ENCODE results near the gene MTARC2. TPM values are rescaled to one million over a fixed set of nuclear protein-coding genes. Genes with fewer than 3 reads are reported as not detected.

The MTARC2 gene
- total and polyA plus RNA-seq, 2 of the 13 experiments (the other 11 are each of a cell fraction or from before 2014, with no cell fraction given) = 8.5 to 10.1 TPM

DNA sequence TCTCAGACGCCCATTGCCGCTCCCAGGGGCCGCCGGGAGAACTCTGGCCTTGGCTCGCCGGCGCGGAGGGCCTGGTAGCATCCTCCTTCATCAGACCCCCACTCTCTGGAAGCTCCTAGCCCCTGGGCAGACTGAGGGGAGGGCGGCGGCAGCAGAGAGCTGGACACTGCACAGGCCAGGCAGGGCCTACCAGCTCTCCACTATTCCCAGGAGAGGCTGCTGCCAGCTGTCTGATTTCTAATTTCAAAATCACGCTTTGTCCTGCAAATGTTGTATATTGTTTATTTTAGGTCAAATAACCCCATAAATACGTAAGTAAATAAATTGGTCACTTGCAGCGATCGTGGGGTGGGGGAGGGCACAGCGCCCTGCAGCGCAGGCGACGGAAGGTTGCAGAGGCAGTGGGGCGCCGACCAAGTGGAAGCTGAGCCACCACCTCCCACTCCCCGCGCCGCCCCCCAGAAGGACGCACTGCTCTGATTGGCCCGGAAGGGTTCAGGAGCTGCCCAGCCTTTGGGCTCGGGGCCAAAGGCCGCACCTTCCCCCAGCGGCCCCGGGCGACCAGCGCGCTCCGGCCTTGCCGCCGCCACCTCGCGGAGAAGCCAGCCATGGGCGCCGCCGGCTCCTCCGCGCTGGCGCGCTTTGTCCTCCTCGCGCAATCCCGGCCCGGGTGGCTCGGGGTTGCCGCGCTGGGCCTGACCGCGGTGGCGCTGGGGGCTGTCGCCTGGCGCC is 38.4 kb downstream of the MTARC2 start, which contains the start of gene MTARC1 (continued):
- TF ChIP-seq KDM6A (CRISPR knock-in tag; IDR thresholded peaks at IDR 0.05; ENCODE audit: low read depth) (0 out of 2 replicates have a peak, but pooled peaks have one; percentile 9), SATB2 (CRISPR knock-in tag; IDR thresholded peaks at IDR 0.05) (no peak), NAIF1 (CRISPR knock-in tag; IDR thresholded peaks at IDR 0.05; ENCODE audit: borderline replicate concordance) (no peak), IKZF4 (CRISPR knock-in tag; IDR thresholded peaks at IDR 0.05; ENCODE audit: borderline replicate concordance, low read depth, not compliant biosample characterization) (peak; percentile 62), ZNF883 (CRISPR knock-in tag; IDR thresholded peaks at IDR 0.05; ENCODE audit: not compliant biosample characterization) (no peak), ZNF83 (CRISPR knock-in tag; IDR thresholded peaks at IDR 0.05; ENCODE audit: borderline replicate concordance) (no peak), NR2F1 (CRISPR knock-in tag; IDR thresholded peaks at IDR 0.05) (peak in 1 of 2 experiments; percentile 20; a peak in 2 of 4 replicates), STAT5B (CRISPR knock-in tag; IDR thresholded peaks at IDR 0.05) (no peak), ZNF501 (CRISPR knock-in tag; IDR thresholded peaks at IDR 0.05) (peak; percentile 91), RFXANK (CRISPR knock-in tag; IDR thresholded peaks at IDR 0.05) (no peak)
- TF ChIP-seq, protein P1, sequence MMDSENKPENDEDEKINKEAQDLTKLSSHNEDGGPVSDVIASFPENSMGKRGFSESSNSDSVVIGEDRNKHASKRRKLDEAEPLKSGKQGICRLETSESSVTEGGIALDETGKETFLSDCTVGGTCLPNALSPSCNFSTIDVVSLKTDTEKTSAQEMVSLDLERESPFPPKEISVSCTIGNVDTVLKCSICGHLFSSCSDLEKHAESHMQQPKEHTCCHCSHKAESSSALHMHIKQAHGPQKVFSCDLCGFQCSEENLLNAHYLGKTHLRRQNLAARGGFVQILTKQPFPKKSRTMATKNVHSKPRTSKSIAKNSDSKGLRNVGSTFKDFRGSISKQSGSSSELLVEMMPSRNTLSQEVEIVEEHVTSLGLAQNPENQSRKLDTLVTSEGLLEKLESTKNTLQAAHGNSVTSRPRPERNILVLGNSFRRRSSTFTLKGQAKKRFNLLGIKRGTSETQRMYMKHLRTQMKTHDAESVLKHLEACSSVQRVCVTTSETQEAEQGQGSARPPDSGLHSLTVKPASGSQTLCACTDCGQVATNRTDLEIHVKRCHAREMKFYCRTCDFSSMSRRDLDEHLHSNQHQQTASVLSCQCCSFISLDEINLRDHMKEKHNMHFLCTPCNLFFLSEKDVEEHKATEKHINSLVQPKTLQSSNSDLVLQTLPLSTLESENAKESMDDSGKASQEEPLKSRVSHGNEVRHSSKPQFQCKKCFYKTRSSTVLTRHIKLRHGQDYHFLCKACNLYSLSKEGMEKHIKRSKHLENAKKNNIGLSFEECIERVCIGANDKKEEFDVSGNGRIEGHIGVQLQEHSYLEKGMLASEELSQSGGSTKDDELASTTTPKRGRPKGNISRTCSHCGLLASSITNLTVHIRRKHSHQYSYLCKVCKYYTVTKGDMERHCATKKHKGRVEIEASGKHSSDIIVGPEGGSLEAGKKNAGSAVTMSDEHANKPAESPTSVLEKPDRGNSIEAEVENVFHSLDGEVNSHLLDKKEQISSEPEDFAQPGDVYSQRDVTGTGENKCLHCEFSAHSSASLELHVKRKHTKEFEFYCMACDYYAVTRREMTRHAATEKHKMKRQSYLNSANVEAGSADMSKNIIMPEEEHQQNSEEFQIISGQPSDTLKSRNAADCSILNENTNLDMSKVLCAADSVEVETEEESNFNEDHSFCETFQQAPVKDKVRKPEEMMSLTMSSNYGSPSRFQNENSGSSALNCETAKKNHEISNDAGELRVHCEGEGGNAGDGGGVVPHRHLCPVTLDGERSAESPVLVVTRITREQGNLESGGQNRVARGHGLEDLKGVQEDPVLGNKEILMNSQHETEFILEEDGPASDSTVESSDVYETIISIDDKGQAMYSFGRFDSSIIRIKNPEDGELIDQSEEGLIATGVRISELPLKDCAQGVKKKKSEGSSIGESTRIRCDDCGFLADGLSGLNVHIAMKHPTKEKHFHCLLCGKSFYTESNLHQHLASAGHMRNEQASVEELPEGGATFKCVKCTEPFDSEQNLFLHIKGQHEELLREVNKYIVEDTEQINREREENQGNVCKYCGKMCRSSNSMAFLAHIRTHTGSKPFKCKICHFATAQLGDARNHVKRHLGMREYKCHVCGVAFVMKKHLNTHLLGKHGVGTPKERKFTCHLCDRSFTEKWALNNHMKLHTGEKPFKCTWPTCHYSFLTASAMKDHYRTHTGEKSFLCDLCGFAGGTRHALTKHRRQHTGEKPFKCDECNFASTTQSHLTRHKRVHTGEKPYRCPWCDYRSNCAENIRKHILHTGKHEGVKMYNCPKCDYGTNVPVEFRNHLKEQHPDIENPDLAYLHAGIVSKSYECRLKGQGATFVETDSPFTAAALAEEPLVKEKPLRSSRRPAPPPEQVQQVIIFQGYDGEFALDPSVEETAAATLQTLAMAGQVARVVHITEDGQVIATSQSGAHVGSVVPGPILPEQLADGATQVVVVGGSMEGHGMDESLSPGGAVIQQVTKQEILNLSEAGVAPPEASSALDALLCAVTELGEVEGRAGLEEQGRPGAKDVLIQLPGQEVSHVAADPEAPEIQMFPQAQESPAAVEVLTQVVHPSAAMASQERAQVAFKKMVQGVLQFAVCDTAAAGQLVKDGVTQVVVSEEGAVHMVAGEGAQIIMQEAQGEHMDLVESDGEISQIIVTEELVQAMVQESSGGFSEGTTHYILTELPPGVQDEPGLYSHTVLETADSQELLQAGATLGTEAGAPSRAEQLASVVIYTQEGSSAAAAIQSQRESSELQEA (CRISPR knock-in tag; IDR thresholded peaks at IDR 0.05; ENCODE audit: not compliant biosample characterization) = peak; percentile 68

Measured in HepG2 (cell line).